DND-41 (cell line): Measurements from ENCODE around the gene PGBD5.

Source experiments
- CTCF ChIP-seq: IDR thresholded peaks from 2 replicates; pipeline ENCODE4 v1.5.1; 2012; ENCODE audit warnings: borderline replicate concordance, low read length, moderate library complexity, mild to moderate bottlenecking; ENCODE audit not compliant: poor library complexity, severe bottlenecking; ENCODE audit errors: extremely low read depth
- EZH2 ChIP-seq: IDR thresholded peaks from 3 replicates; pipeline ENCODE4 v1.6.1; 2012; ENCODE audit warnings: borderline replicate concordance, low read depth, mild to moderate bottlenecking, moderate library complexity, low read length, inconsistent platforms; ENCODE audit not compliant: severe bottlenecking

DNA sequence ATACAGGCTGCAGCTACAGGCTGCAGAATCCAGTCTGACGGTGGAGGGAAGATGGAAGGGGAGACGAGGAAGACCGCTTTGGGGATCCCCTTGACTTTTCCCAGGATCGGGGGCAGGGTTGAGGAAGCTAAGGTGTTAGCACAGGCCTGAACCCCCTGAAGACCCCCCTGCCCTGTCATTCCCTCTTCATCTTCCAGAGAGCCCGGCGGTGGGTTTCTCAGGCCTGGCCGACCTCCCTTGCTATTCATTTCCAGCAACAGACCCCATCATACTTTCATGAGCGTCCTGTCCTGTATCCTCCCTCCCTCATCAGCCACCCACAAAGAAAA, 112.0 kb downstream of the PGBD5 start:
- TF ChIP-seq CTCF, result no peak
- no peak for TF ChIP-seq EZH2
